Measurements from ENCODE around the gene MOSPD2. TPM values are rescaled to one million over a fixed set of nuclear protein-coding genes. Genes with fewer than 3 reads are reported as not detected.

The MOSPD2 gene
- polyA plus RNA-seq, 3 donors, result 44.6 to 51.6 (median 45.7) TPM

DNA sequence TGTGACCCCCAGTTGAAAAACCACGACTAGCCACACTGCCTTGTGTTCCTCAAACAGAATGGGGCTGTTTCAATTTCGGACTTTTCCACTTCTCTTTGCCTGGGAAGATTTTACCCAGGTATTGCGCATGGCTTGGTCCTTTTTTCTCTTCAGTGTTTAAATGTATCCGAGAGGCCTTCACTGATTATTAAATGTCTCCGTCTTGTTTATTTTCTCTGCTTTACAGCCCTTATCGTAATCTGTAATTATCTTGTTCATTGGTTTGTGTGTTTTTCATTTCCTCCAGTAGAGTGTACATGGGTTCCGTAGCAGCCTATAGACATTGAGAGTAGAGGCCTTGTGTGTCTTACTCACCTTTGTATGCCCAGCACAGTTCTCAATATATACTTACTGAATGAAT is 2.4 kb downstream of the MOSPD2 start:
- peaks cover 1 to 7% of the 10 kb centered on the region in 2 donors for H3K36me3 Mint-ChIP-seq
- H4K20me1 ChIP-seq (ENCODE audit: insufficient read depth, low read length), result no peaks in the 10 kb centered on the region
- TF ChIP-seq, protein P1, sequence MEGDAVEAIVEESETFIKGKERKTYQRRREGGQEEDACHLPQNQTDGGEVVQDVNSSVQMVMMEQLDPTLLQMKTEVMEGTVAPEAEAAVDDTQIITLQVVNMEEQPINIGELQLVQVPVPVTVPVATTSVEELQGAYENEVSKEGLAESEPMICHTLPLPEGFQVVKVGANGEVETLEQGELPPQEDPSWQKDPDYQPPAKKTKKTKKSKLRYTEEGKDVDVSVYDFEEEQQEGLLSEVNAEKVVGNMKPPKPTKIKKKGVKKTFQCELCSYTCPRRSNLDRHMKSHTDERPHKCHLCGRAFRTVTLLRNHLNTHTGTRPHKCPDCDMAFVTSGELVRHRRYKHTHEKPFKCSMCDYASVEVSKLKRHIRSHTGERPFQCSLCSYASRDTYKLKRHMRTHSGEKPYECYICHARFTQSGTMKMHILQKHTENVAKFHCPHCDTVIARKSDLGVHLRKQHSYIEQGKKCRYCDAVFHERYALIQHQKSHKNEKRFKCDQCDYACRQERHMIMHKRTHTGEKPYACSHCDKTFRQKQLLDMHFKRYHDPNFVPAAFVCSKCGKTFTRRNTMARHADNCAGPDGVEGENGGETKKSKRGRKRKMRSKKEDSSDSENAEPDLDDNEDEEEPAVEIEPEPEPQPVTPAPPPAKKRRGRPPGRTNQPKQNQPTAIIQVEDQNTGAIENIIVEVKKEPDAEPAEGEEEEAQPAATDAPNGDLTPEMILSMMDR (IDR thresholded peaks at IDR 0.05), result no peak
- H3K4me2 ChIP-seq (replicated peaks; ENCODE audit: extremely low read depth, low read length, poor library complexity, severe bottlenecking), result peak overlapping the region; percentile 84
- no peak overlapping the region for H3K9ac ChIP-seq (ENCODE audit: insufficient read depth, low read length, poor library complexity, severe bottlenecking)
- H3K9me3 ChIP-seq (replicated peaks in 1 of 2; ENCODE audit: control insufficient read depth in 1 of 2, insufficient read depth in 1 of 2, low read length in 2 of 2), result no peaks in the 10 kb centered on the region
- no peak overlapping the region for H2AFZ ChIP-seq (ENCODE audit: insufficient read depth, low read depth, low read length, poor library complexity, severe bottlenecking)
- peak overlapping the region in 2 of 3 experiments; percentile 32 to 90 for H3K4me3 ChIP-seq (replicated peaks in 1 of 3; ENCODE audit: low read depth in 2 of 3, low read length in 3 of 3)
- H3K4me1 ChIP-seq (ENCODE audit: control insufficient read depth in 1 of 2, insufficient read depth in 2 of 2, low read length in 2 of 2), result peaks cover 23 to 41% of the 10 kb centered on the region in 2 donors
- peak overlapping the region in 1 of 2 donors; percentile 94 for H3K27ac ChIP-seq (ENCODE audit: low read depth in 1 of 2, low read length in 2 of 2)
- no peaks in the 10 kb centered on the region for H3K36me3 ChIP-seq (replicated peaks in 1 of 2; ENCODE audit: control insufficient read depth in 1 of 2, insufficient read depth in 2 of 2, low read length in 2 of 2)
- peaks cover 0 to 11% (median 0%) of the 10 kb centered on the region in 7 donors for H3K9me3 Mint-ChIP-seq
- peaks cover 38% of the 10 kb centered on the region for H3K4me1 Mint-ChIP-seq
- H3K79me2 ChIP-seq (ENCODE audit: insufficient read depth, low read length), result peaks cover 92% of the 10 kb centered on the region
- no CpG with 5 or more reads among the region's 7 CpGs for WGBS (ENCODE audit: insufficient coverage)
- intact Hi-C loops (cut with micrococcal nuclease), result loop anchor here (10.0 kb wide), 2 partner anchors 809 to 1181 kb away; no protein-coding TSS in a partner anchor
- peak overlapping the region; percentile 14 to 94 (median 85) for H3K27ac Mint-ChIP-seq
- peak overlapping the region; percentile 62 to 81 for H3K4me3 Mint-ChIP-seq
- H3K27me3 ChIP-seq (ENCODE audit: control insufficient read depth in 2 of 2, insufficient read depth in 2 of 2, low read length in 2 of 2), result no peaks in the 10 kb centered on the region
- no peaks in the 10 kb centered on the region for H3K27me3 Mint-ChIP-seq (ENCODE audit: low read depth in 3 of 3)
- DNase-seq, result peak in 1 of 3 donors; percentile 4

DNA sequence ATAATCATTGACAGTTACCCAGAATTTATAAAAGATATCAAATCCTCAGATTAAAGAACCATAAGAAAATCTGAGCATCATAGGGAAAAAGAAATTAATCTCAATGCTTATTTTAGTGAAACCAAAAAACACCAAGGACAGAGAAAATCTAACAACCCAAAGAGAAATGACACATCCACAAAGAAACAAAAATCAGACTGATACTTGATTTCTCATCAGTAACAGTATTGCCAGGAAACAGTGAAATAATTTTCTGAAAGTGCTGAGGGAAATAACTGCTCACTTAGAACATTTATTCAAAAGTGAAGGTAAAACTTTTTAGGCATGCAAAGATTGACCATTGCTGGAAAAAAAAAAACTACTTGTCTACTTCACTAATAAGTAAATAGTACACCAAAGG is 10.6 kb downstream of the MOSPD2 start:
- no peak overlapping the region for H2AFZ ChIP-seq (ENCODE audit: insufficient read depth, low read depth, low read length, poor library complexity, severe bottlenecking)
- H3K27me3 Mint-ChIP-seq (ENCODE audit: low read depth in 3 of 3), result no peaks in the 10 kb centered on the region
- peaks cover 13 to 23% of the 10 kb centered on the region in 2 donors for H3K36me3 Mint-ChIP-seq
- peak overlapping the region in 1 of 7 donors; percentile 40 for H3K27ac Mint-ChIP-seq
- H3K27ac ChIP-seq (ENCODE audit: low read depth in 1 of 2, low read length in 2 of 2), result no peak overlapping the region
- TF ChIP-seq, protein P1 (IDR thresholded peaks at IDR 0.05), result no peak
- no peak overlapping the region for H3K9ac ChIP-seq (ENCODE audit: insufficient read depth, low read length, poor library complexity, severe bottlenecking)
- intact Hi-C loops (cut with micrococcal nuclease), result no loop called here
- no peak overlapping the region for H3K4me2 ChIP-seq (replicated peaks; ENCODE audit: extremely low read depth, low read length, poor library complexity, severe bottlenecking)
- H3K27me3 ChIP-seq (ENCODE audit: control insufficient read depth in 2 of 2, insufficient read depth in 2 of 2, low read length in 2 of 2), result no peaks in the 10 kb centered on the region
- H3K9me3 ChIP-seq (replicated peaks in 1 of 2; ENCODE audit: control insufficient read depth in 1 of 2, insufficient read depth in 1 of 2, low read length in 2 of 2), result no peaks in the 10 kb centered on the region
- H3K4me1 ChIP-seq (ENCODE audit: control insufficient read depth in 1 of 2, insufficient read depth in 2 of 2, low read length in 2 of 2), result no peaks in the 10 kb centered on the region
- H3K9me3 Mint-ChIP-seq, result no peaks in the 10 kb centered on the region
- no peak overlapping the region for H3K4me3 Mint-ChIP-seq
- H3K36me3 ChIP-seq (replicated peaks in 1 of 2; ENCODE audit: control insufficient read depth in 1 of 2, insufficient read depth in 2 of 2, low read length in 2 of 2), result peaks cover 0 to 9% of the 10 kb centered on the region in 2 donors
- peaks cover 41% of the 10 kb centered on the region for H3K79me2 ChIP-seq (ENCODE audit: insufficient read depth, low read length)
- H4K20me1 ChIP-seq (ENCODE audit: insufficient read depth, low read length), result peaks cover 18% of the 10 kb centered on the region
- peaks cover 12% of the 10 kb centered on the region for H3K4me1 Mint-ChIP-seq
- DNase-seq, result no peak
- H3K4me3 ChIP-seq (replicated peaks in 1 of 3; ENCODE audit: low read depth in 2 of 3, low read length in 3 of 3), result no peak overlapping the region

All from CD14-positive monocyte (primary cell).